HepG2 (cell line): ENCODE results near the gene MRPL58. TPM values are rescaled to one million over a fixed set of nuclear protein-coding genes. Genes with fewer than 3 reads are reported as not detected.

Experiments used
- CHD4 ChIP-seq: fragments of 200-600 bp; sonication (generic); IDR thresholded peaks from 2 replicates; pipeline ENCODE4 v1.7.0; 2017; ENCODE audit warnings: mild to moderate bottlenecking, low read length, borderline replicate concordance
- ELF4 ChIP-seq: sonication (generic); formaldehyde crosslinking; IDR thresholded peaks from 2 replicates; pipeline ENCODE4 v1.5.0; 2020; ENCODE audit warnings: missing genetic modification reagents, mild to moderate bottlenecking, moderate library complexity, borderline replicate concordance
- GTF2F1 ChIP-seq: fragments of 150-350 bp; IDR thresholded peaks from 2 replicates; pipeline ENCODE4 v1.6.1; 2014; ENCODE audit warnings: low read length
- IRX3 ChIP-seq: sonication (generic); formaldehyde crosslinking; IDR thresholded peaks from 2 replicates; pipeline ENCODE4 v1.8.1; 2023; ENCODE audit warnings: mild to moderate bottlenecking, low read depth, missing genetic modification reagents, borderline replicate concordance
- KLF6 ChIP-seq: IDR thresholded peaks from 2 replicates; pipeline ENCODE4 v1.8.0; 2016; ENCODE audit warnings: missing biosample characterization, missing genetic modification reagents
- NR2F6 ChIP-seq, 2 experiments: IDR thresholded peaks; 2 replicates each; pipeline ENCODE4 v1.6.1; 2016; ENCODE audit warnings: antibody characterized with exemption in 1 of 2, mild to moderate bottlenecking in 1 of 2
- RARG ChIP-seq: sonication (generic); formaldehyde crosslinking; IDR thresholded peaks from 2 replicates; pipeline ENCODE4 v1.4.0; 2020; ENCODE audit warnings: low read depth, mild to moderate bottlenecking, missing genetic modification reagents
- SRY ChIP-seq: sonication (generic); formaldehyde crosslinking; IDR thresholded peaks from 2 replicates; pipeline ENCODE4 v1.8.0; 2022; ENCODE audit warnings: mild to moderate bottlenecking, missing genetic modification reagents
- TBP ChIP-seq: sonication (generic); formaldehyde crosslinking; IDR thresholded peaks from 2 replicates; pipeline ENCODE4 v1.5.0; 2020; ENCODE audit warnings: missing genetic modification reagents
- YY1 ChIP-seq: IDR thresholded peaks from 2 replicates; pipeline ENCODE4 v1.6.1; 2011; ENCODE audit warnings: low read length, low read depth, moderate library complexity, mild to moderate bottlenecking; ENCODE audit not compliant: insufficient read depth, insufficient replicate concordance
- ZFP41 ChIP-seq: sonication (generic); formaldehyde crosslinking; IDR thresholded peaks from 2 replicates; pipeline ENCODE4 v1.4.0; 2020; ENCODE audit warnings: mild to moderate bottlenecking, missing genetic modification reagents, borderline replicate concordance
- ZFX ChIP-seq: sonication (generic); formaldehyde crosslinking; IDR thresholded peaks from 2 replicates; pipeline ENCODE4 v1.4.0; 2020; ENCODE audit warnings: mild to moderate bottlenecking, low read depth, missing genetic modification reagents, moderate library complexity
- ZNF431 ChIP-seq: sonication (generic); formaldehyde crosslinking; IDR thresholded peaks from 2 replicates; pipeline ENCODE4 v1.9.0; 2022; ENCODE audit warnings: missing genetic modification reagents, low read depth, mild to moderate bottlenecking, borderline replicate concordance
- ZNF558 ChIP-seq: sonication (generic); formaldehyde crosslinking; IDR thresholded peaks from 2 replicates; pipeline ENCODE4 v1.9.0; 2022; ENCODE audit warnings: mild to moderate bottlenecking, missing genetic modification reagents, borderline replicate concordance
- ZSCAN9 ChIP-seq: IDR thresholded peaks from 2 replicates; pipeline ENCODE4 v1.6.1; 2016; ENCODE audit warnings: borderline replicate concordance
- polyA plus RNA-seq, 8 experiments: library from polyadenylated mRNA; depleted of rRNA in 3 of 8; stranded (reverse) in 7 of 8; unstranded in 1 of 8; fragments of >200 nt; fragmentation: Illumina TruSeq in 4 of 8; extraction: Trizol in 4 of 8; gene quantifications; 2 replicates each; pipeline versions ENCODE4 v1.2.1 to v1.2.3, GENCODE V29; 2011 to 2016; ENCODE audit warnings: low read depth in 4 of 8, missing spikeins in 1 of 8, mixed read lengths in 1 of 8; ENCODE audit not compliant: insufficient read depth in 1 of 8
- total RNA-seq, 5 experiments: library from RNA; depleted of rRNA; stranded (reverse); fragments of >200 nt; fragmentation: Illumina TruSeq; extraction: Trizol; gene quantifications; 2 replicates each; pipeline ENCODE4 v1.2.3, GENCODE V29; 2016; ENCODE audit warnings: low read depth in 1 of 5
- TF ChIP-seq, protein P1 (sequence below): sonication (generic); formaldehyde crosslinking; IDR thresholded peaks from 2 replicates; pipeline ENCODE4 v1.4.0; 2020; ENCODE audit warnings: missing genetic modification reagents
- TF ChIP-seq, protein P2 (sequence below): IDR thresholded peaks from 2 replicates; pipeline ENCODE4 v1.4.0; 2020; ENCODE audit warnings: mild to moderate bottlenecking, missing genetic modification reagents
- TF ChIP-seq, protein P3 (sequence below): sonication (generic); formaldehyde crosslinking; IDR thresholded peaks from 2 replicates; pipeline ENCODE4 v1.5.1; 2020; ENCODE audit warnings: missing genetic modification reagents, mild to moderate bottlenecking, borderline replicate concordance
- TF ChIP-seq, protein P4 (sequence below): sonication (generic); formaldehyde crosslinking; IDR thresholded peaks from 2 replicates; pipeline ENCODE4 v1.5.0; 2020; ENCODE audit warnings: mild to moderate bottlenecking, missing genetic modification reagents, moderate library complexity

The MRPL58 gene
- total and polyA plus RNA-seq, 2 of the 13 experiments (the other 11 are each of a cell fraction or from before 2014, with no cell fraction given) = 44.9 to 68.9 TPM

DNA sequence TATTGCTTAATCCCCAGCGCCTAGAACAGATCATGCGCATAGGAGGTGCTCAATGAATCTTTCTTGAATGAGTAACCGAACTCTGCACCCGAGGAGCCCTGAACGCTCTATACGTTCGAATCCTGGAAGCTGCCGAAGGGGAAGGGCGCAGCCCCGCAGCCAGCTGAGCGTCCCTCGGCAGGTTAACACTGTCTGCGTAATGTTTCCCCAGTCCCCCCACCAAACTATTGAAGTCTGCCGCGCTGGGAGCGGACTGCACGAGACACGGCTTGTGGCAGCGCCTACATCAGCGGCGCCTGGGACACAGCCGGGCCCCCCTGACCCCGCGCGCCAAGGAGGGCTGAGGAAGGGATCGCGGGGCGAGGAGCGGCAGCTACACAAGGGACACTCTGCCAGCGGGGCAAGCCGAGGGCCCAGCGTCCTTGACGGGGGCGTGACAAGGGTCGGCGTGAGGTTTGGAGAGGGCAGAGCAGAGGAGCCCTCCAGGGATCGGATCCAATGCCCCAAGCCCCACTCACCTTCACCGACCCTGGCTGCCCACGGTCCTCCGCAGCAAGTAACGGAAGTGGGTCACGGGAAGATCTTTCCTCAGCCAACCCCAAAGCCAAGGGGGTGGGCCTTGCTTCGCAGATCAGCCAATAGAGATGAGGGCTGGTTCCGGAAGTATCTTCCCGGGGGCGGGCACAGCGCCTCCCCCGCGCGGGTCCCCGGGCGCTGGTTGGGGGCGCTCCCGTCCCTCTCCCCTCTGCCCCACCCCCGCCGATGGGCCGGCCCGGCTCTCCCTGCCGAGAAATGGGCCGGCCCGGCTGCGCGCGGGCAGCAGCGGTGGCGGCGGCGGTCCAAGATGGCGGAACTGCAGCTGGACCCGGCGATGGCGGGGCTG is 34.2 kb downstream of the MRPL58 start, which contains the start of the genes ATP5PD and KCTD2 (continued):
- TF ChIP-seq KLF6 (CRISPR knock-in tag) (peak; percentile 66; the same call in 1 of the 2 replicates), ZFP41 (CRISPR knock-in tag) (no peak), CHD4 (peak; percentile 36; the same call in 1 of the 2 replicates), ZFX (CRISPR knock-in tag) (peak; percentile 92), SRY (peak; percentile 74; the same call in 1 of the 2 replicates), RARG (CRISPR knock-in tag) (no peak), ZNF558 (CRISPR knock-in tag) (peak; percentile 72; the same call in 1 of the 2 replicates), ELF4 (CRISPR knock-in tag) (peak; percentile 82), IRX3 (CRISPR knock-in tag) (no peak), GTF2F1 (no peak), YY1 (peak; percentile 97), TBP (CRISPR knock-in tag) (no peak), NR2F6 (IDR thresholded peaks at IDR 0.05) (no peak), NR2F6 (CRISPR knock-in tag; IDR thresholded peaks at IDR 0.05) (0 out of 2 replicates have a peak, but pooled peaks have one; percentile 14), ZSCAN9 (CRISPR knock-in tag) (no peak), ZNF431 (CRISPR knock-in tag) (peak; percentile 37; the same call in 1 of the 2 replicates)
- TF ChIP-seq, protein P1, sequence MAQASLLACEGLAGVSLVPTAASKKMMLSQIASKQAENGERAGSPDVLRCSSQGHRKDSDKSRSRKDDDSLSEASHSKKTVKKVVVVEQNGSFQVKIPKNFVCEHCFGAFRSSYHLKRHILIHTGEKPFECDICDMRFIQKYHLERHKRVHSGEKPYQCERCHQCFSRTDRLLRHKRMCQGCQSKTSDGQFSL (CRISPR knock-in tag) = no peak; the same call in 1 of the 2 replicates
- TF ChIP-seq, protein P2, sequence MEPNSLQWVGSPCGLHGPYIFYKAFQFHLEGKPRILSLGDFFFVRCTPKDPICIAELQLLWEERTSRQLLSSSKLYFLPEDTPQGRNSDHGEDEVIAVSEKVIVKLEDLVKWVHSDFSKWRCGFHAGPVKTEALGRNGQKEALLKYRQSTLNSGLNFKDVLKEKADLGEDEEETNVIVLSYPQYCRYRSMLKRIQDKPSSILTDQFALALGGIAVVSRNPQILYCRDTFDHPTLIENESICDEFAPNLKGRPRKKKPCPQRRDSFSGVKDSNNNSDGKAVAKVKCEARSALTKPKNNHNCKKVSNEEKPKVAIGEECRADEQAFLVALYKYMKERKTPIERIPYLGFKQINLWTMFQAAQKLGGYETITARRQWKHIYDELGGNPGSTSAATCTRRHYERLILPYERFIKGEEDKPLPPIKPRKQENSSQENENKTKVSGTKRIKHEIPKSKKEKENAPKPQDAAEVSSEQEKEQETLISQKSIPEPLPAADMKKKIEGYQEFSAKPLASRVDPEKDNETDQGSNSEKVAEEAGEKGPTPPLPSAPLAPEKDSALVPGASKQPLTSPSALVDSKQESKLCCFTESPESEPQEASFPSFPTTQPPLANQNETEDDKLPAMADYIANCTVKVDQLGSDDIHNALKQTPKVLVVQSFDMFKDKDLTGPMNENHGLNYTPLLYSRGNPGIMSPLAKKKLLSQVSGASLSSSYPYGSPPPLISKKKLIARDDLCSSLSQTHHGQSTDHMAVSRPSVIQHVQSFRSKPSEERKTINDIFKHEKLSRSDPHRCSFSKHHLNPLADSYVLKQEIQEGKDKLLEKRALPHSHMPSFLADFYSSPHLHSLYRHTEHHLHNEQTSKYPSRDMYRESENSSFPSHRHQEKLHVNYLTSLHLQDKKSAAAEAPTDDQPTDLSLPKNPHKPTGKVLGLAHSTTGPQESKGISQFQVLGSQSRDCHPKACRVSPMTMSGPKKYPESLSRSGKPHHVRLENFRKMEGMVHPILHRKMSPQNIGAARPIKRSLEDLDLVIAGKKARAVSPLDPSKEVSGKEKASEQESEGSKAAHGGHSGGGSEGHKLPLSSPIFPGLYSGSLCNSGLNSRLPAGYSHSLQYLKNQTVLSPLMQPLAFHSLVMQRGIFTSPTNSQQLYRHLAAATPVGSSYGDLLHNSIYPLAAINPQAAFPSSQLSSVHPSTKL (CRISPR knock-in tag) = peak; percentile 72
- TF ChIP-seq, protein P3, sequence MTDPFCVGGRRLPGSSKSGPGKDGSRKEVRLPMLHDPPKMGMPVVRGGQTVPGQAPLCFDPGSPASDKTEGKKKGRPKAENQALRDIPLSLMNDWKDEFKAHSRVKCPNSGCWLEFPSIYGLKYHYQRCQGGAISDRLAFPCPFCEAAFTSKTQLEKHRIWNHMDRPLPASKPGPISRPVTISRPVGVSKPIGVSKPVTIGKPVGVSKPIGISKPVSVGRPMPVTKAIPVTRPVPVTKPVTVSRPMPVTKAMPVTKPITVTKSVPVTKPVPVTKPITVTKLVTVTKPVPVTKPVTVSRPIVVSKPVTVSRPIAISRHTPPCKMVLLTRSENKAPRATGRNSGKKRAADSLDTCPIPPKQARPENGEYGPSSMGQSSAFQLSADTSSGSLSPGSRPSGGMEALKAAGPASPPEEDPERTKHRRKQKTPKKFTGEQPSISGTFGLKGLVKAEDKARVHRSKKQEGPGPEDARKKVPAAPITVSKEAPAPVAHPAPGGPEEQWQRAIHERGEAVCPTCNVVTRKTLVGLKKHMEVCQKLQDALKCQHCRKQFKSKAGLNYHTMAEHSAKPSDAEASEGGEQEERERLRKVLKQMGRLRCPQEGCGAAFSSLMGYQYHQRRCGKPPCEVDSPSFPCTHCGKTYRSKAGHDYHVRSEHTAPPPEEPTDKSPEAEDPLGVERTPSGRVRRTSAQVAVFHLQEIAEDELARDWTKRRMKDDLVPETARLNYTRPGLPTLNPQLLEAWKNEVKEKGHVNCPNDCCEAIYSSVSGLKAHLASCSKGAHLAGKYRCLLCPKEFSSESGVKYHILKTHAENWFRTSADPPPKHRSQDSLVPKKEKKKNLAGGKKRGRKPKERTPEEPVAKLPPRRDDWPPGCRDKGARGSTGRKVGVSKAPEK (CRISPR knock-in tag) = no peak
- TF ChIP-seq, protein P4, sequence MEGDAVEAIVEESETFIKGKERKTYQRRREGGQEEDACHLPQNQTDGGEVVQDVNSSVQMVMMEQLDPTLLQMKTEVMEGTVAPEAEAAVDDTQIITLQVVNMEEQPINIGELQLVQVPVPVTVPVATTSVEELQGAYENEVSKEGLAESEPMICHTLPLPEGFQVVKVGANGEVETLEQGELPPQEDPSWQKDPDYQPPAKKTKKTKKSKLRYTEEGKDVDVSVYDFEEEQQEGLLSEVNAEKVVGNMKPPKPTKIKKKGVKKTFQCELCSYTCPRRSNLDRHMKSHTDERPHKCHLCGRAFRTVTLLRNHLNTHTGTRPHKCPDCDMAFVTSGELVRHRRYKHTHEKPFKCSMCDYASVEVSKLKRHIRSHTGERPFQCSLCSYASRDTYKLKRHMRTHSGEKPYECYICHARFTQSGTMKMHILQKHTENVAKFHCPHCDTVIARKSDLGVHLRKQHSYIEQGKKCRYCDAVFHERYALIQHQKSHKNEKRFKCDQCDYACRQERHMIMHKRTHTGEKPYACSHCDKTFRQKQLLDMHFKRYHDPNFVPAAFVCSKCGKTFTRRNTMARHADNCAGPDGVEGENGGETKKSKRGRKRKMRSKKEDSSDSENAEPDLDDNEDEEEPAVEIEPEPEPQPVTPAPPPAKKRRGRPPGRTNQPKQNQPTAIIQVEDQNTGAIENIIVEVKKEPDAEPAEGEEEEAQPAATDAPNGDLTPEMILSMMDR (CRISPR knock-in tag) = peak; percentile 40
